HT-29 (cell line): ENCODE results near the gene TBC1D5. TPM values are rescaled to one million over a fixed set of nuclear protein-coding genes. Genes with fewer than 3 reads are reported as not detected.
"Not testable (repeated sequence)": the region's sequence is repeated elsewhere in the genome, so short reads cannot be mapped to it uniquely, and the experiment has no call there.

Experiments
- DNase-seq: peaks from one replicate; pipeline ENCODE4 v3.0.0-alpha.2; 2015; ENCODE audit warnings: low spot score
- total RNA-seq: library from RNA; depleted of rRNA; stranded (reverse); fragments of >200 nt; shearing (Covaris generic); gene quantifications from 2 replicates; pipeline ENCODE4 v1.2.3, GENCODE V29; 2014

TBC1D5 gene
- total RNA-seq, 1 experiment from 2014 or later: 9.8 TPM

GRCh38 chr3:17411157-17411877 lies 331.1 kb downstream of the TBC1D5 start:
- no peak for DNase-seq

- no peak for DNase-seq
Measured at GRCh38 chr3:17407576-17407975, 334.9 kb downstream of the TBC1D5 start.

GRCh38 chr3:17404548-17404947 lies 337.9 kb downstream of the TBC1D5 start:
- no peak for DNase-seq

DNA sequence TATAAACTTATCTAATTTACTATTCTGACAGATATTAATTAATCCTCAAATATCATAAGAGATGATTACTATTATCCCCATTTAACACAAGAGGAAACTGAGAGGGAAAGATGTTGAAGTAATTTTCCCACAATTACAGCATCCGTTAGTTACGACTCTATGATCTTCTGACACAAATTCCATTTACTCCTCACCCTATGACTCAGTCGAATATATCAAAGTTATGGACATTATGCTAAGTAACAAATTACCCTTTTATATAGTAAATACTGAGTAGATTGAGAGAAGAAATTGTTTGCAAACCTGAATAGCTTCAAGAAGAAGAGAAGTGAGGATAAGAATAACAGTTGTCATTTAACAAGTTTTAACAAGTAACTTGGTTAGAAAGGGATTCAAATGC lies 340.0 kb downstream of the TBC1D5 start:
- DNase-seq: no peak

DNA sequence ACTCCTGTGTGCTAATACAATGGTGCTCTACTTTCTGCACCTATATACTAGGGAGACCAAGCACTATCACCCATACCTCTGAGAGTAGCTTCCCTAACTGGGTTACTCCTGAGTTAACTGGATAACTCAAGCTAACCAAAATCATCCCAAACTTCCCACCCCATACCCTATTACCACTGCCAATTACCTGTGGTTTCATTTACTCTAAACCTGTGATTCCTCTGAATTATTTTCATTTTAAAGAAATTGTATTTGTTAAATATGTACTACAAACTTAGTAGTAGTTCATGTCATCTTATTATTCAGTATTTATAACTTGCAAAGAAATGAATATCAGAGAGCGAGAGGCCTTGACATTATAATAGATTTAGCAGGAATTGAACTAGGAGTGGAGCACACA lies 340.5 kb downstream of the TBC1D5 start:
- no peak for DNase-seq

- no peak for DNase-seq
Measured at GRCh38 chr3:17399586-17399985, 342.8 kb downstream of the TBC1D5 start.

GRCh38 chr3:17398959-17399551 lies 343.4 kb downstream of the TBC1D5 start:
- DNase-seq: no peak

DNA sequence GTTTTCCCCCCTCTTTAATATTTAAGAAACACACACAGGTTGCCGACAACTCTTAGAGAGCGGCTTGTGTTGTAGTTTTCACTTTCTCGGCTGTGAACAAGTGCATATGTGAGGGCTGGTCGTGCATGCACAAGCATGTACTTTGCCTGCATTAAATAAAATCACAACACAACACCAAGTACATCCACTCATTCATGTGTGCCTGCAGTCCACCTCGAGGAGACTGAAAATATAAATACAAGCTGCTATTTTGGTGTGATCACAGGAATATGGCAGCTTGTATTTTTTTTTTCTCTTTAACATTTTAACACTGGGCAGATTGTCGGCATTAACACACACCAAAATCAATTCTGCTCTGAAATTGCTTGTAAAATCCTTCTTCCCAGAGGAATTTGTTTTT lies 346.4 kb downstream of the TBC1D5 start:
- DNase-seq: no peak

DNA sequence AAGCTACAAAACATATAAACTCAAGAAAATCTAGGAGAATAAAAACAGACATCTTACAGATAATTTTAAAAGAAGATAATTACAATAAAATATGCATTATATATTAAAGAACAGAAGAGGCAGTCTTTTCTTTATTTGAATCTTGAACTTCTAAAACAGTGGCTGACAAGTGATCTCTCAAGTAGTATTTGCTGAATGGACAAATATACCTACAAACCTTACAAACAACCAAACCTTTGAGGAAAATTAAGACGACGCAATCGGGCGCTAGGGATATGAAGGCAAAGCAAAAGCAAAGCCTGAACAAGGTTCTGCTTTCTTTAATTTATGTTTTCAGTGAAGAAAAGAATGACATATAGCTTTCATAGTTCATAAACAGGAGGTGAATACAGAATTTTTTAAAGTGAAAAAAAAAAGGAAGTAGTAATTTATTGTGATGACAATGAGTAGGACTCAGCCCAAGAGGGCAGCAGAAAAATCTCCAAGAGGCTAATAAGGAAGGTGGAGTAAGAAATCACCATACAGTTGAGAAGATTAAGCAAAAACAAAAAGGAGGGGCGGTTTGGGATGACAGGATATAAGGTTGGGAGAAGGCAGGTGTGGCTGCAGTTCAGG lies 347.8 kb downstream of the TBC1D5 start:
- DNase-seq: no peak

DNA sequence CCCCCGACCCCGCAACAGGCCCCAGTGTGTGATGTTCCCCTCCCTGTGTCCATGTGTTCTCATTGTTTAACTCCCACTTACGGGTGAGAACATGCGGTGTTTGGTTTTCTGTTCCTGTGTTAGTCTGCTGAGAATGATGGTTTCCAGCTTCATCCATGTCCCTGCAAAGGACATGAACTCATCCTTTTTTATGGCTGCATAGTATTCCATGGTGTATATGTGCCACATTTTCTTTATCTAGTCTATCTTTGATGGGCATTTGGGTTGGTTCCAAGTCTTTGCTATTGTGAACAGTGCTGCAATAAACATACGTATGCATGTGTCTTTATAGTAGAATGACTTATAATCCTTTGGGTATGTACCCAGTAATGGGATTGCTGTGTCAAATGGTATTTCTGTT lies 349.9 kb downstream of the TBC1D5 start:
- DNase-seq: not testable (repeated sequence)

DNA sequence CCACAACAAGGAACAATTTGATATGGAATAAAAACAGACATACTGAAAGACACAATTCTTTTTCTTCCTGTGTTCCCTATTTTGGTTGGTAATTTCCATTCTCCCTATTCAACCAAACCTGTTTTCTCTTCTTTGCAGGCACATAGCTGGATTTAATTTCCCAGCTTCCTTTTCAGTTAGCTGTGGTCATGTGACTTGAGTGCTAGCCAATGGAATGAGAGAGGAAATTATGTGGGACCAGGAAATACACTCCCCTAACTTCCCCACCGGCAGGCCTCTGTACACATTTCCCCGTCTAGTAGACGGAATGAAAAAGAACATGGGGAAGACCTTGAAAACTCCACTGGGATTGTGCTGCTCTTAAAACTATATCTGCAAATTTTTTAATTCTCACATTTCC lies 351.6 kb downstream of the TBC1D5 start:
- DNase-seq: no peak

DNA sequence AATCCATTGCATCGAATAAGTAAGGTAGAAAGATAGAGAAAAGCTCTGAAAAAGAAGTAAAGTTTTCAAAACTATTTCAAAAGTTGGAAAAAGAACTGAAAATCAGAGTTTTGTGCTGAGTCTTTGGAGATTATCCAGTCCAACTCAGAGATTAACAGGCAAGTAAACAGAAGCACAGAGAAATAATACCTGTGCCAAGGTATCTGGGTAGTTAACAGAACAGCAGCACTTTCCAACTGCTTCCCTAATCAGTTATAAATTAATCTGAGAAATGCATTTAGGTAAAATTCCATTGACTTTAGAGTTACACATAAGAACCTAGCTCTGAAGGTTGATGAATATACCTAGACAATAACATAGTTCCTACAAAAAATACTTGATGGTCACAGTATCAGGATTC lies 355.3 kb downstream of the TBC1D5 start:
- no peak for DNase-seq

DNA sequence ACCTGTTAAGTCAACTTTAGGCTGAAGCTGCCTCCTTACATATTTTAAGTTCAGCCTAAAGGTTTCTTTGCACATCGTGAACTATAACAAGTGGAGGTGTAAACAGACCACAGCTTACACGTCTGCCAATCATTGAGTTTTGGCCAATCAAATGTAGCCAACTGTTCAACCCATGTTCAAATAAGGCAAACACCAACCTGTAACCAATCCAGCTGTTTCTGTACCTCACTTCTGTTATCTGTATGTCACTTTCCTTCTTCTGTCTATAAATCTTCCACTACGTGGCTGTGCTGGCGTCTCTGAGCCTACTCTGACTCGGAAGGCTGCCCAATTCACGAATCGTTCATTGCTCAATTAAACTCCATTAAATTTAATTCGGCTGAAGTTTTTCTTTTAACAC lies 356.0 kb downstream of the TBC1D5 start:
- no peak for DNase-seq

DNA sequence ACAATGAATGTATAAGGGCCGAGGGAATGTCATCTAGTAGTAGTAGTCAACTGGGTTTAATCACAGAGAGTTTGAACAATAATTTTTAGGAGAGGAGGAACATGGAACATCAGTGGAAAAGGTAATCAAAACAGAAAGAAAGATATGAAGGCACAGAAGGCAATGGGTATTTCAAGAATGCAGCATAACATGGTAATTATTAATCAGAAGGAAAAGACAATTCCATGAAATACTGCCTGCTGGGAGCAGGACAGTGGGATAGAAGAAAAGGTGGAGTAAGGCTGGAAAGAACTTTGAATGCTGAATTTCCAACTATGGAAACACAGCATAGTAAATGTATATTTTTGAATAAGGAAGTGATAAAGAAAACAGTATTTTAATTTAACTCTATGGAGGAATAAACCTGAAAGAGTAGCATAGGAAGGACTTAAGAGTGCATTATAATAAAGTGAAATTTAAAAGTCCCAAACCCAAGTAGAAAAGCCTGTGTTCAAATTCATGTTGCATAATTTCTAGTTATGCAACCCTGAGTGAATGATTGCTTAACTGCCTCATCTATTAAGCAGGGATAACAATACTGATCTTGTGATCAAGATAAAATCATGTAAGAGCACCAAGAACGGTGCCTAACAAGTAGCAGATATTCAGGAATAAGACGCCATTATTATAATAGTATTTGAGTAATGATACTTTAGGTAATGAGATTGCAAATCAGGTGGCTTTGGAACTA lies 357.7 kb downstream of the TBC1D5 start:
- no peak for DNase-seq

- DNase-seq: no peak
Measured at GRCh38 chr3:17373304-17373703, 369.1 kb downstream of the TBC1D5 start.

GRCh38 chr3:17372362-17373210 lies 369.8 kb downstream of the TBC1D5 start:
- DNase-seq: no peak

- DNase-seq: no peak
Measured at GRCh38 chr3:17369973-17370372, 372.5 kb downstream of the TBC1D5 start.

DNA sequence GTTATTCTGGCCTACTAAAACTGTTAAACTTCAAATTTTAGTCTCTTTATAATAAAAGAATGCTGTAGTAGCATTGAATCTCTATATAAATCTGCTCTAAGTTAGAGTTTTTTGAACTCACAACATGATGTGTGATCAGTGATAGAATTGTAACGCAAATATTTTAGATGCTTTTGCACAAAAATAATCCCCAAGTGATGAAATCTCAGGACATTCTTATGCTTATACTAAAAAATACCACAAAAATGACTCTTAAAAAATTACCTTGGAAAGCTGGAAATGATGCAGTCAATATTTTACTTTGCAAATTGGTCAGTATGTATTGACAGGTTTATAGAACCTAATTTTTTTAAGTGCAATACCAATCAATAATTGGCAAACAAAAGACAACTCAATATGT lies 375.3 kb downstream of the TBC1D5 start:
- no peak for DNase-seq

GRCh38 chr3:17360991-17361390 lies 381.4 kb downstream of the TBC1D5 start:
- DNase-seq: no peak

GRCh38 chr3:17359911-17360310 lies 382.5 kb downstream of the TBC1D5 start:
- DNase-seq: no peak

DNA sequence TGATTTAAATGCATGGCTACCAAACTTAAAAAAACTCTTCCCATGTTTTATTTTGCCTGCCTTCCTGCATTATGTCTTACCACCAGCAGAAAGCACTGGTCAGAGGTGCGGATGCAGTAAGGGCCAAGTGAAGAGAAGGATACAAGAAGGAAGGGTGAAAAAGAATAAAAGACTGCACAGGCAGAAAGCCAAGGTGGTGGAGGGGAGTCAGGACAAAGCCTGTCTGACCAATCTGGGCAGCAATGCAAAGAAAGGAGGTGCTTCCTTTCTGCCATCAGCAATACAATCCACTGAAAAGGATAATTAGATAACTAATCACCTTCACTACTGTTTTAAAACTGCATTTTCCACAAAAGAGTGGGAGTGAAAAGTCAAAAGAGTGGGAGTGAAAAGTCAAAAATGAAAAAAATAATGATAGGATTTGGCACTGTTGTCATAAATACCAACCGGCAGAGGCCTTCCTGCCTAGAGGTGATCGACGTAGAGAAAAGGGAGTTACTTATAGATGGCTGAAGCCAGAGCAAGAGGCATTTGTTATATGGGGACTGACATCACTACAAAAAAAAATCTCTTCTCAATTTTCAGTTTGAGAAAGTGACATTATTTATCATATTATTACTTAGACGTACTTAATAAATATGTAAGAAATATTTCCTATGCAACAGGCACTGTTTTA lies 385.3 kb downstream of the TBC1D5 start:
- DNase-seq: no peak
